HepG2 (cell line): ENCODE measurements around the gene CBLN3. TPM values are rescaled to one million over a fixed set of nuclear protein-coding genes. Genes with fewer than 3 reads are reported as not detected.

ENCODE experiments used
- ATAC-seq: fragments of 200-7000 bp; cut with Tn5 transposase; 3 replicates; pipeline ENCODE4 v1.9.1; 2020; ENCODE audit warnings: mild to moderate bottlenecking, moderate library complexity
- BruUV-seq: library from RNA; stranded (reverse); fragments of 400-500 nt; replicated peaks from 2 replicates; lab custom pipeline; 2021; lab: Mats Ljungman, UMichigan
- CTCF ChIA-PET: fragments of 300-600 bp; formaldehyde crosslinking; extraction: SDS; loops from one replicate; lab custom pipeline; 2021; ENCODE audit warnings: low total read pairs, inconsistent platforms, low intra/inter-chr PET ratio; lab: Yijun Ruan, JAX
- POLR2A ChIA-PET: fragments of 350-600 bp; sonication (Branson Sonifier 250); formaldehyde crosslinking; loops from one replicate; lab custom pipeline; 2020; ENCODE audit warnings: antibody characterized with exemption, inconsistent platforms; lab: Yijun Ruan, JAX
- DNase-seq: peaks from one replicate; pipeline ENCODE4 v3.0.0-alpha.2; 2015; ENCODE audit warnings: low spot score
- FAIRE-seq: peaks from 3 replicates; lab custom pipeline; 2011; peaks lifted over from hg19 to GRCh38; lab: Jason Lieb, UNC
- H2AFZ ChIP-seq: one replicate; pipeline ENCODE4 v1.6.1; 2011; ENCODE audit warnings: low read length, inconsistent platforms
- H3K27ac ChIP-seq: fragments of 300-600 bp; 3 replicates; pipeline ENCODE4 v1.8.0; 2011; ENCODE audit warnings: mixed run types, mild to moderate bottlenecking, mixed read lengths, low read length, inconsistent platforms; ENCODE audit not compliant: insufficient read depth; ENCODE audit errors: extremely low read length
- H3K27me3 ChIP-seq, 2 experiments: fragments of 200-600 bp in 1 of 2; 2 replicates in 1 of 2; 3 replicates in 1 of 2; pipeline versions ENCODE4 v1.6.0 to v1.8.0; 2011; ENCODE audit warnings: low read length in 2 of 2, mild to moderate bottlenecking in 2 of 2, moderate library complexity in 2 of 2, inconsistent platforms in 1 of 2; ENCODE audit not compliant: insufficient read depth in 2 of 2, control insufficient read depth in 1 of 2
- H3K36me3 ChIP-seq, 2 experiments: fragments of 200-600 bp in 1 of 2; replicated peaks in 1 of 2; 2 replicates in 1 of 2; 3 replicates in 1 of 2; pipeline versions ENCODE4 v1.5.1 to v1.8.0; 2011; ENCODE audit warnings: low read length in 2 of 2, inconsistent platforms in 1 of 2; ENCODE audit not compliant: insufficient read depth in 2 of 2, control insufficient read depth in 1 of 2
- H3K4me1 ChIP-seq: 2 replicates; pipeline ENCODE4 v1.5.1; 2012; ENCODE audit warnings: low read length, inconsistent platforms; ENCODE audit not compliant: insufficient read depth
- H3K4me2 ChIP-seq: 2 replicates; pipeline ENCODE4 v1.6.0; 2011; ENCODE audit warnings: low read depth, low read length, inconsistent platforms
- H3K4me3 ChIP-seq, 3 experiments: fragments of 200-600 bp in 1 of 3; sonication (generic), shearing (Covaris generic) in 1 of 3; replicated peaks in 1 of 3; 2 replicates each; pipeline ENCODE4 v1.5.1; 2011 to 2016; ENCODE audit warnings: low read length in 3 of 3, inconsistent platforms in 2 of 3, low read depth in 2 of 3, mild to moderate bottlenecking in 2 of 3, control low read depth in 1 of 3, mixed read lengths in 1 of 3; ENCODE audit not compliant: insufficient read depth in 1 of 3
- H3K79me2 ChIP-seq: one replicate; pipeline ENCODE4 v1.6.1; 2011; ENCODE audit warnings: low read length, inconsistent platforms; ENCODE audit not compliant: insufficient read depth
- H3K9ac ChIP-seq: 2 replicates; pipeline ENCODE4 v1.6.0; 2011; ENCODE audit warnings: mild to moderate bottlenecking, low read depth, low read length, inconsistent platforms; ENCODE audit not compliant: insufficient read depth
- H3K9me3 ChIP-seq: 2 replicates; pipeline ENCODE4 v1.5.1; 2012; ENCODE audit warnings: mild to moderate bottlenecking, low read length
- H4K20me1 ChIP-seq: 2 replicates; pipeline ENCODE4 v1.6.0; 2011; ENCODE audit warnings: inconsistent platforms, mild to moderate bottlenecking, low read length, moderate library complexity; ENCODE audit not compliant: insufficient read depth
- ADNP ChIP-seq: sonication (generic); formaldehyde crosslinking; IDR thresholded peaks from 2 replicates; pipeline ENCODE4 v1.4.0; 2020; ENCODE audit warnings: missing genetic modification reagents
- BORCS8-MEF2B ChIP-seq: sonication (generic); formaldehyde crosslinking; IDR thresholded peaks from 2 replicates; pipeline ENCODE4 v1.8.0; 2022; ENCODE audit warnings: mild to moderate bottlenecking, missing genetic modification reagents
- CBX2 ChIP-seq, 2 experiments: fragments of 200-600 bp in 1 of 2; sonication (generic); formaldehyde crosslinking in 1 of 2; IDR thresholded peaks; 2 replicates each; pipeline versions ENCODE4 v1.7.0 to v1.8.1; 2018 to 2022; ENCODE audit warnings: low read depth in 2 of 2, low read length in 1 of 2, mild to moderate bottlenecking in 1 of 2, missing genetic modification reagents in 1 of 2
- CC2D1A ChIP-seq: sonication (generic); formaldehyde crosslinking; IDR thresholded peaks from 2 replicates; pipeline ENCODE4 v1.8.1; 2023; ENCODE audit warnings: mild to moderate bottlenecking, missing genetic modification reagents
- CREB1 ChIP-seq, 2 experiments: fragments of 450-650 bp in 1 of 2; IDR thresholded peaks; 2 replicates each; pipeline ENCODE4 v1.6.1; 2016 to 2017; ENCODE audit warnings: control low read depth in 1 of 2, mild to moderate bottlenecking in 1 of 2, missing compliant biosample characterization in 1 of 2, missing genetic modification characterization in 1 of 2
- FOXJ3 ChIP-seq: sonication (generic); formaldehyde crosslinking; IDR thresholded peaks from 2 replicates; pipeline ENCODE4 v1.4.0; 2020; ENCODE audit warnings: missing genetic modification reagents, mild to moderate bottlenecking, borderline replicate concordance
- MTA1 ChIP-seq: sonication (generic); formaldehyde crosslinking; IDR thresholded peaks from 2 replicates; pipeline ENCODE4 v1.4.0; 2020; ENCODE audit warnings: missing genetic modification reagents, mild to moderate bottlenecking, borderline replicate concordance
- NFE2L1 ChIP-seq: sonication (generic); formaldehyde crosslinking; IDR thresholded peaks from 2 replicates; pipeline ENCODE4 v1.4.0; 2020; ENCODE audit warnings: missing genetic modification reagents, mild to moderate bottlenecking, borderline replicate concordance
- POLR2A ChIP-seq, 2 experiments: IDR thresholded peaks; 2 replicates each; pipeline ENCODE4 v1.6.1; 2011; ENCODE audit warnings: low read depth in 2 of 2, low read length in 2 of 2, mild to moderate bottlenecking in 1 of 2, moderate library complexity in 1 of 2; ENCODE audit not compliant: insufficient read depth in 1 of 2
- TSC22D2 ChIP-seq: sonication (generic); formaldehyde crosslinking; IDR thresholded peaks from 2 replicates; pipeline ENCODE4 v1.5.1; 2020; ENCODE audit warnings: missing genetic modification reagents, mild to moderate bottlenecking, borderline replicate concordance
- U2AF1 ChIP-seq: fragments of 200-400 bp; formaldehyde crosslinking; optimal IDR thresholded peaks from 2 replicates; pipeline ENCODE3; 2017; ENCODE audit warnings: mild to moderate bottlenecking, low read depth, low read length
- YY1 ChIP-seq: IDR thresholded peaks from 2 replicates; pipeline ENCODE4 v1.6.1; 2011; ENCODE audit warnings: low read length, low read depth, moderate library complexity, mild to moderate bottlenecking; ENCODE audit not compliant: insufficient read depth, insufficient replicate concordance
- ZFP82 ChIP-seq: sonication (generic); formaldehyde crosslinking; IDR thresholded peaks from 2 replicates; pipeline ENCODE4 v1.5.1; 2020; ENCODE audit warnings: mild to moderate bottlenecking, missing genetic modification reagents, borderline replicate concordance
- ZFYVE20 ChIP-seq: sonication (generic); formaldehyde crosslinking; IDR thresholded peaks from 2 replicates; pipeline ENCODE4 v1.8.0; 2023; ENCODE audit warnings: low read depth, mild to moderate bottlenecking, moderate library complexity, missing genetic modification reagents, borderline replicate concordance
- ZNF224 ChIP-seq: sonication (generic); formaldehyde crosslinking; IDR thresholded peaks from 2 replicates; pipeline ENCODE4 v1.5.0; 2020; ENCODE audit warnings: mild to moderate bottlenecking, missing genetic modification reagents
- ZNF251 ChIP-seq: sonication (generic); formaldehyde crosslinking; IDR thresholded peaks from 2 replicates; pipeline ENCODE4 v1.9.0; 2021; ENCODE audit warnings: mild to moderate bottlenecking, missing genetic modification reagents
- ZNF329 ChIP-seq: sonication (generic); formaldehyde crosslinking; IDR thresholded peaks from 2 replicates; pipeline ENCODE4 v1.9.0; 2021; ENCODE audit warnings: low read depth, mild to moderate bottlenecking, missing genetic modification reagents
- ZNF549 ChIP-seq: sonication (generic); formaldehyde crosslinking; IDR thresholded peaks from 2 replicates; pipeline ENCODE4 v1.5.0; 2020; ENCODE audit warnings: missing genetic modification reagents
- ZNF678 ChIP-seq: sonication (generic); formaldehyde crosslinking; IDR thresholded peaks from 2 replicates; pipeline ENCODE4 v1.4.0; 2020; ENCODE audit warnings: mild to moderate bottlenecking, missing genetic modification reagents
- ZNF749 ChIP-seq: sonication (generic); formaldehyde crosslinking; IDR thresholded peaks from 2 replicates; pipeline ENCODE4 v1.8.0; 2022; ENCODE audit warnings: mild to moderate bottlenecking, missing genetic modification reagents, moderate library complexity, borderline replicate concordance
- WGBS: methylation state at CpG from one replicate; pipeline ENCODE4 v1.1.6; 2017; ENCODE audit warnings: low lambda C conversion rate; 5-methylcytosine and 5-hydroxymethylcytosine counted together
- in situ Hi-C: cut with HindIII; loops from 2 replicates; pipeline ENCODE4 v1.10.0; 2017; ENCODE audit warnings: low pct_unique_long_range_greater_than_20kb; ENCODE audit not compliant: extremely low pct_ligation_motif_present
- intact Hi-C: fragments of 100-400 bp; cut with micrococcal nuclease; formaldehyde crosslinking; loops from one replicate; pipeline ENCODE4 v1.10.0; 2022; ENCODE audit not compliant: unreplicated experiment
- polyA plus RNA-seq, 8 experiments: library from polyadenylated mRNA; depleted of rRNA in 3 of 8; stranded (reverse) in 7 of 8; unstranded in 1 of 8; fragments of >200 nt; fragmentation: Illumina TruSeq in 4 of 8; extraction: Trizol in 4 of 8; gene quantifications; 2 replicates each; pipeline versions ENCODE4 v1.2.1 to v1.2.3, GENCODE V29; 2011 to 2016; ENCODE audit warnings: low read depth in 4 of 8, missing spikeins in 1 of 8, mixed read lengths in 1 of 8; ENCODE audit not compliant: insufficient read depth in 1 of 8
- total RNA-seq, 5 experiments: library from RNA; depleted of rRNA; stranded (reverse); fragments of >200 nt; fragmentation: Illumina TruSeq; extraction: Trizol; gene quantifications; 2 replicates each; pipeline ENCODE4 v1.2.3, GENCODE V29; 2016; ENCODE audit warnings: low read depth in 1 of 5
- TF ChIP-seq, protein P1 (sequence below): sonication (generic); formaldehyde crosslinking; IDR thresholded peaks from 2 replicates; pipeline ENCODE4 v1.4.0; 2020; ENCODE audit warnings: missing genetic modification reagents
- TF ChIP-seq, protein P2 (sequence below): sonication (generic); formaldehyde crosslinking; IDR thresholded peaks from 2 replicates; pipeline ENCODE4 v1.4.0; 2020; ENCODE audit warnings: missing genetic modification reagents, low read depth, mild to moderate bottlenecking, borderline replicate concordance

CBLN3 gene
- total and polyA plus RNA-seq, 2 of the 13 experiments (the other 11 are each of a cell fraction or from before 2014, with no cell fraction given), result 0.66 to 0.98 TPM

DNA sequence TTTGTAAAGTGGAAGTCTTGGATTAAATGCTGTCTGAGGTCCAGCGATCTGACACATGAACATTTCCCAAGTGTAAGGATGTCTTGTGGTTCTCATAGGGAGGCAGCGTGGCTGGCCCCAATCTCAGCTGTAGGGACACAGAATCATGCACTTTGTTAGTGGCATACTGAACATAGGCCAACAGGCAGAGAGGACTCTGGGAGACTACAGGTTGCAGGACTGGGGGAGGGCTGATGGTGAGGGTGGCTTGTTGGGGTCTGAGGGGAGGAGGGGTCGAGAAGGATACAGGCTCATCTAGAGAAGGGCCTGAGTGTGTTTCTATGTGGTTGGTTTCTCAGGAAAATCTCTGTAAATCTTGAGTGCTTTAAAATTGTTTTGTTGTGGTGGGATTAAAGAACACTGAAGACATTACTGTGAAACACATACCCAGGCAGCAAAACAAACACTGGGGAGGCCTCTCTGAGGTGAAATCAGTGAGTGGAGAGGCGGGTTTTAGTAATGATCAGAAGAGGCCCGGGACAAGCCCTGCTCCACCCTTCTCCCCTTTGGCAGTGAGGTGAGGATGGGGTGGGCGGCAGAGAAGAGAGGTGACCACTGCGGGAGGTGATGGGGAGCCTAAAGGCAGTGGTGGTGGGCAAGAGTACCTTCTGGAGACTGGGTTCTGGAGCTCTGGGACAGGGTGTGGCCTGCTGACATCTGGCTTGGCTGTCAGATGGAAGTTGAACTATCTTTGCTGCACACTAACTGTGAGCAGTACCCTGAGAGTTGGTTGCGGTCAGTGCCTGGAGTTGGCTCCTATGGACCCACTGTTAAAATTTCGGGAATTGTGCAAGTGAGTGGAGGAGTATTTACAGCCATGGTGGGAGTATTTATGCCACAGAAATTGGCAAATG lies 27.4 kb downstream of the CBLN3 start:
- ATAC-seq (no peak), DNase-seq (no peak), FAIRE-seq (no peak)
- POLR2A ChIA-PET, result interaction anchor here (0.9 to 2.0 kb wide), 4 partner anchors 28 to 40 kb away, joined by 3 to 7 read pairs (median 4); partner anchors contain the start of gene KHNYN
- 22% methylated on average over 9 of the region's 9 CpGs for WGBS
- intact Hi-C loops, result loop anchor here (1.0 to 2.0 kb wide), 2 partner anchors 15 to 68 kb away; no protein-coding TSS in a partner anchor
- peaks cover 43% of the 10 kb centered on the region for H3K4me1 ChIP-seq
- no peak overlapping the region for H3K4me2 ChIP-seq
- H3K9me3 ChIP-seq, result no peaks in the 10 kb centered on the region
- H2AFZ ChIP-seq, result no peak overlapping the region
- H3K36me3 ChIP-seq, result no peaks in the 10 kb centered on the region
- H3K27ac ChIP-seq, result no peak overlapping the region
- TSS peak; percentile 50 for BruUV-seq
- CTCF ChIA-PET, result no interaction called here
- in situ Hi-C loops, result no loop called here
- no peak overlapping the region for H3K9ac ChIP-seq
- peaks cover 12 to 37% of the 10 kb centered on the region in 2 experiments for H3K27me3 ChIP-seq
- no peaks in the 10 kb centered on the region for H4K20me1 ChIP-seq
- H3K79me2 ChIP-seq, result no peaks in the 10 kb centered on the region
- H3K4me3 ChIP-seq, result no peak overlapping the region
- TF ChIP-seq ZNF224 (no peak), ADNP (no peak), ZNF329 (CRISPR knock-in tag) (no peak), MTA1 (peak; percentile 39; the same call in 1 of the 2 replicates), NFE2L1 (CRISPR knock-in tag) (no peak), ZNF678 (CRISPR knock-in tag) (peak; percentile 55; the same call in 1 of the 2 replicates), U2AF1 (no peak), ZFYVE20 (CRISPR knock-in tag) (0 out of 2 replicates have a peak, but pooled peaks have one; percentile 24), FOXJ3 (CRISPR knock-in tag) (no peak), POLR2A (IDR thresholded peaks at IDR 0.05; ENCODE audit: insufficient read depth in 1 of 2, low read depth in 2 of 2, low read length in 2 of 2) (no peak), ZNF549 (CRISPR knock-in tag) (no peak), ZNF251 (CRISPR knock-in tag) (no peak), YY1 (no peak), TSC22D2 (CRISPR knock-in tag) (no peak), CREB1 (IDR thresholded peaks at IDR 0.05) (no peak), CREB1 (CRISPR knock-in tag; IDR thresholded peaks at IDR 0.05) (no peak), BORCS8-MEF2B (CRISPR knock-in tag) (0 out of 2 replicates have a peak, but pooled peaks have one; percentile 16), CC2D1A (0 out of 2 replicates have a peak, but pooled peaks have one; percentile 40), CBX2 (IDR thresholded peaks at IDR 0.05; ENCODE audit: low read depth, low read length) (no peak), CBX2 (CRISPR knock-in tag; IDR thresholded peaks at IDR 0.05; ENCODE audit: low read depth) (no peak), ZFP82 (CRISPR knock-in tag) (no peak), ZNF749 (CRISPR knock-in tag) (no peak)
- TF ChIP-seq, protein P1, sequence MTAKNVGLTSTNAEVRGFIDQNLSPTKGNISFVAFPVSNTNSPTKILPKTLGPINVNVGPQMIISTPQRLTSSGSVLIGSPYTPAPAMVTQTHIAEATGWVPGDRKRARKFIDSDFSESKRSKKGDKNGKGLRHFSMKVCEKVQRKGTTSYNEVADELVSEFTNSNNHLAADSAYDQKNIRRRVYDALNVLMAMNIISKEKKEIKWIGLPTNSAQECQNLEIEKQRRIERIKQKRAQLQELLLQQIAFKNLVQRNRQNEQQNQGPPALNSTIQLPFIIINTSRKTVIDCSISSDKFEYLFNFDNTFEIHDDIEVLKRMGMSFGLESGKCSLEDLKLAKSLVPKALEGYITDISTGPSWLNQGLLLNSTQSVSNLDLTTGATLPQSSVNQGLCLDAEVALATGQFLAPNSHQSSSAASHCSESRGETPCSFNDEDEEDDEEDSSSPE (CRISPR knock-in tag), result no peak
- TF ChIP-seq, protein P2, sequence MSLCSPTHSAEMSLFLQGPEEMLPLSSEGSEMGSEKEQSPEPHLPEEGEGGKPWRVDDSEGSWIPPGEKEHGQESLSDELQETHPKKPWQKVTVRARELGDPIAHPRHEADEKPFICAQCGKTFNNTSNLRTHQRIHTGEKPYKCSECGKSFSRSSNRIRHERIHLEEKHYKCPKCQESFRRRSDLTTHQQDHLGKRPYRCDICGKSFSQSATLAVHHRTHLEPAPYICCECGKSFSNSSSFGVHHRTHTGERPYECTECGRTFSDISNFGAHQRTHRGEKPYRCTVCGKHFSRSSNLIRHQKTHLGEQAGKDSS (CRISPR knock-in tag), result 0 out of 2 replicates have a peak, but pooled peaks have one; percentile 53
